GM23338 (cell line): Measurements from ENCODE around the gene MTPN.

Source experiments
- EZH2 ChIP-seq: fragments of 200-600 bp; sonication (generic); IDR thresholded peaks from one replicate; pipeline ENCODE4 v1.8.0; 2017; ENCODE audit warnings: antibody characterized with exemption, mild to moderate bottlenecking, low read depth; ENCODE audit not compliant: unreplicated experiment
- EZH2phosphoT487 ChIP-seq: fragments of 200-600 bp; sonication (generic); IDR thresholded peaks from one replicate; pipeline ENCODE4 v1.8.1; 2018; ENCODE audit warnings: antibody characterized with exemption; ENCODE audit not compliant: unreplicated experiment
- JUNB ChIP-seq: IDR thresholded peaks from one replicate; pipeline ENCODE4 v1.6.1; 2016; ENCODE audit warnings: antibody characterized with exemption; ENCODE audit not compliant: unreplicated experiment
- POLR2AphosphoS5 ChIP-seq: IDR thresholded peaks from 2 replicates; pipeline ENCODE4 v1.6.1; 2016; ENCODE audit warnings: antibody characterized with exemption, low read depth
- ZNF331 ChIP-seq: fragments of 250-450 bp; sonication (Bioruptor Pico); IDR thresholded peaks from 2 replicates; pipeline ENCODE4 v1.5.0; 2020; ENCODE audit warnings: low read depth, mild to moderate bottlenecking, moderate library complexity
- TF ChIP-seq, protein P1 (sequence below), 2 experiments: fragments of 200-600 bp in 1 of 2; sonication (generic) in 1 of 2; conservative IDR thresholded peaks; 2 replicates each; pipeline versions ENCODE4 v1.5.1 to v1.6.1; 2016 to 2017; ENCODE audit warnings: antibody characterized with exemption in 2 of 2, low read depth in 2 of 2, mild to moderate bottlenecking in 2 of 2, moderate library complexity in 1 of 2
- TF ChIP-seq, protein P2 (sequence below): IDR thresholded peaks from 2 replicates; pipeline ENCODE4 v1.6.1; 2016; ENCODE audit warnings: antibody characterized with exemption
- TF ChIP-seq, protein P3 (sequence below): IDR thresholded peaks from one replicate; pipeline ENCODE4 v1.6.1; 2018; ENCODE audit warnings: antibody characterized with exemption; ENCODE audit not compliant: unreplicated experiment
- TF ChIP-seq, protein P4 (sequence below): fragments of 250-450 bp; sonication (Bioruptor Pico); IDR thresholded peaks from 2 replicates; pipeline ENCODE4 v1.5.0; 2020; ENCODE audit warnings: mild to moderate bottlenecking, moderate library complexity

GRCh38 chr7:135914346-135914745 is 62.8 kb downstream of the MTPN start:
- TF ChIP-seq POLR2AphosphoS5 (no peak), EZH2 (no peak), EZH2phosphoT487 (no peak), JUNB (no peak), ZNF331 (CRISPR knock-in tag) (no peak)
- TF ChIP-seq, protein P1, sequence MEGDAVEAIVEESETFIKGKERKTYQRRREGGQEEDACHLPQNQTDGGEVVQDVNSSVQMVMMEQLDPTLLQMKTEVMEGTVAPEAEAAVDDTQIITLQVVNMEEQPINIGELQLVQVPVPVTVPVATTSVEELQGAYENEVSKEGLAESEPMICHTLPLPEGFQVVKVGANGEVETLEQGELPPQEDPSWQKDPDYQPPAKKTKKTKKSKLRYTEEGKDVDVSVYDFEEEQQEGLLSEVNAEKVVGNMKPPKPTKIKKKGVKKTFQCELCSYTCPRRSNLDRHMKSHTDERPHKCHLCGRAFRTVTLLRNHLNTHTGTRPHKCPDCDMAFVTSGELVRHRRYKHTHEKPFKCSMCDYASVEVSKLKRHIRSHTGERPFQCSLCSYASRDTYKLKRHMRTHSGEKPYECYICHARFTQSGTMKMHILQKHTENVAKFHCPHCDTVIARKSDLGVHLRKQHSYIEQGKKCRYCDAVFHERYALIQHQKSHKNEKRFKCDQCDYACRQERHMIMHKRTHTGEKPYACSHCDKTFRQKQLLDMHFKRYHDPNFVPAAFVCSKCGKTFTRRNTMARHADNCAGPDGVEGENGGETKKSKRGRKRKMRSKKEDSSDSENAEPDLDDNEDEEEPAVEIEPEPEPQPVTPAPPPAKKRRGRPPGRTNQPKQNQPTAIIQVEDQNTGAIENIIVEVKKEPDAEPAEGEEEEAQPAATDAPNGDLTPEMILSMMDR (conservative IDR thresholded peaks at IDR 0.05; ENCODE audit: low read depth in 2 of 2), result no peak
- TF ChIP-seq, protein P2, sequence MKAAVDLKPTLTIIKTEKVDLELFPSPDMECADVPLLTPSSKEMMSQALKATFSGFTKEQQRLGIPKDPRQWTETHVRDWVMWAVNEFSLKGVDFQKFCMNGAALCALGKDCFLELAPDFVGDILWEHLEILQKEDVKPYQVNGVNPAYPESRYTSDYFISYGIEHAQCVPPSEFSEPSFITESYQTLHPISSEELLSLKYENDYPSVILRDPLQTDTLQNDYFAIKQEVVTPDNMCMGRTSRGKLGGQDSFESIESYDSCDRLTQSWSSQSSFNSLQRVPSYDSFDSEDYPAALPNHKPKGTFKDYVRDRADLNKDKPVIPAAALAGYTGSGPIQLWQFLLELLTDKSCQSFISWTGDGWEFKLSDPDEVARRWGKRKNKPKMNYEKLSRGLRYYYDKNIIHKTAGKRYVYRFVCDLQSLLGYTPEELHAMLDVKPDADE, result no peak
- TF ChIP-seq, protein P3, sequence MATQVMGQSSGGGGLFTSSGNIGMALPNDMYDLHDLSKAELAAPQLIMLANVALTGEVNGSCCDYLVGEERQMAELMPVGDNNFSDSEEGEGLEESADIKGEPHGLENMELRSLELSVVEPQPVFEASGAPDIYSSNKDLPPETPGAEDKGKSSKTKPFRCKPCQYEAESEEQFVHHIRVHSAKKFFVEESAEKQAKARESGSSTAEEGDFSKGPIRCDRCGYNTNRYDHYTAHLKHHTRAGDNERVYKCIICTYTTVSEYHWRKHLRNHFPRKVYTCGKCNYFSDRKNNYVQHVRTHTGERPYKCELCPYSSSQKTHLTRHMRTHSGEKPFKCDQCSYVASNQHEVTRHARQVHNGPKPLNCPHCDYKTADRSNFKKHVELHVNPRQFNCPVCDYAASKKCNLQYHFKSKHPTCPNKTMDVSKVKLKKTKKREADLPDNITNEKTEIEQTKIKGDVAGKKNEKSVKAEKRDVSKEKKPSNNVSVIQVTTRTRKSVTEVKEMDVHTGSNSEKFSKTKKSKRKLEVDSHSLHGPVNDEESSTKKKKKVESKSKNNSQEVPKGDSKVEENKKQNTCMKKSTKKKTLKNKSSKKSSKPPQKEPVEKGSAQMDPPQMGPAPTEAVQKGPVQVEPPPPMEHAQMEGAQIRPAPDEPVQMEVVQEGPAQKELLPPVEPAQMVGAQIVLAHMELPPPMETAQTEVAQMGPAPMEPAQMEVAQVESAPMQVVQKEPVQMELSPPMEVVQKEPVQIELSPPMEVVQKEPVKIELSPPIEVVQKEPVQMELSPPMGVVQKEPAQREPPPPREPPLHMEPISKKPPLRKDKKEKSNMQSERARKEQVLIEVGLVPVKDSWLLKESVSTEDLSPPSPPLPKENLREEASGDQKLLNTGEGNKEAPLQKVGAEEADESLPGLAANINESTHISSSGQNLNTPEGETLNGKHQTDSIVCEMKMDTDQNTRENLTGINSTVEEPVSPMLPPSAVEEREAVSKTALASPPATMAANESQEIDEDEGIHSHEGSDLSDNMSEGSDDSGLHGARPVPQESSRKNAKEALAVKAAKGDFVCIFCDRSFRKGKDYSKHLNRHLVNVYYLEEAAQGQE, result no peak
- TF ChIP-seq, protein P4, sequence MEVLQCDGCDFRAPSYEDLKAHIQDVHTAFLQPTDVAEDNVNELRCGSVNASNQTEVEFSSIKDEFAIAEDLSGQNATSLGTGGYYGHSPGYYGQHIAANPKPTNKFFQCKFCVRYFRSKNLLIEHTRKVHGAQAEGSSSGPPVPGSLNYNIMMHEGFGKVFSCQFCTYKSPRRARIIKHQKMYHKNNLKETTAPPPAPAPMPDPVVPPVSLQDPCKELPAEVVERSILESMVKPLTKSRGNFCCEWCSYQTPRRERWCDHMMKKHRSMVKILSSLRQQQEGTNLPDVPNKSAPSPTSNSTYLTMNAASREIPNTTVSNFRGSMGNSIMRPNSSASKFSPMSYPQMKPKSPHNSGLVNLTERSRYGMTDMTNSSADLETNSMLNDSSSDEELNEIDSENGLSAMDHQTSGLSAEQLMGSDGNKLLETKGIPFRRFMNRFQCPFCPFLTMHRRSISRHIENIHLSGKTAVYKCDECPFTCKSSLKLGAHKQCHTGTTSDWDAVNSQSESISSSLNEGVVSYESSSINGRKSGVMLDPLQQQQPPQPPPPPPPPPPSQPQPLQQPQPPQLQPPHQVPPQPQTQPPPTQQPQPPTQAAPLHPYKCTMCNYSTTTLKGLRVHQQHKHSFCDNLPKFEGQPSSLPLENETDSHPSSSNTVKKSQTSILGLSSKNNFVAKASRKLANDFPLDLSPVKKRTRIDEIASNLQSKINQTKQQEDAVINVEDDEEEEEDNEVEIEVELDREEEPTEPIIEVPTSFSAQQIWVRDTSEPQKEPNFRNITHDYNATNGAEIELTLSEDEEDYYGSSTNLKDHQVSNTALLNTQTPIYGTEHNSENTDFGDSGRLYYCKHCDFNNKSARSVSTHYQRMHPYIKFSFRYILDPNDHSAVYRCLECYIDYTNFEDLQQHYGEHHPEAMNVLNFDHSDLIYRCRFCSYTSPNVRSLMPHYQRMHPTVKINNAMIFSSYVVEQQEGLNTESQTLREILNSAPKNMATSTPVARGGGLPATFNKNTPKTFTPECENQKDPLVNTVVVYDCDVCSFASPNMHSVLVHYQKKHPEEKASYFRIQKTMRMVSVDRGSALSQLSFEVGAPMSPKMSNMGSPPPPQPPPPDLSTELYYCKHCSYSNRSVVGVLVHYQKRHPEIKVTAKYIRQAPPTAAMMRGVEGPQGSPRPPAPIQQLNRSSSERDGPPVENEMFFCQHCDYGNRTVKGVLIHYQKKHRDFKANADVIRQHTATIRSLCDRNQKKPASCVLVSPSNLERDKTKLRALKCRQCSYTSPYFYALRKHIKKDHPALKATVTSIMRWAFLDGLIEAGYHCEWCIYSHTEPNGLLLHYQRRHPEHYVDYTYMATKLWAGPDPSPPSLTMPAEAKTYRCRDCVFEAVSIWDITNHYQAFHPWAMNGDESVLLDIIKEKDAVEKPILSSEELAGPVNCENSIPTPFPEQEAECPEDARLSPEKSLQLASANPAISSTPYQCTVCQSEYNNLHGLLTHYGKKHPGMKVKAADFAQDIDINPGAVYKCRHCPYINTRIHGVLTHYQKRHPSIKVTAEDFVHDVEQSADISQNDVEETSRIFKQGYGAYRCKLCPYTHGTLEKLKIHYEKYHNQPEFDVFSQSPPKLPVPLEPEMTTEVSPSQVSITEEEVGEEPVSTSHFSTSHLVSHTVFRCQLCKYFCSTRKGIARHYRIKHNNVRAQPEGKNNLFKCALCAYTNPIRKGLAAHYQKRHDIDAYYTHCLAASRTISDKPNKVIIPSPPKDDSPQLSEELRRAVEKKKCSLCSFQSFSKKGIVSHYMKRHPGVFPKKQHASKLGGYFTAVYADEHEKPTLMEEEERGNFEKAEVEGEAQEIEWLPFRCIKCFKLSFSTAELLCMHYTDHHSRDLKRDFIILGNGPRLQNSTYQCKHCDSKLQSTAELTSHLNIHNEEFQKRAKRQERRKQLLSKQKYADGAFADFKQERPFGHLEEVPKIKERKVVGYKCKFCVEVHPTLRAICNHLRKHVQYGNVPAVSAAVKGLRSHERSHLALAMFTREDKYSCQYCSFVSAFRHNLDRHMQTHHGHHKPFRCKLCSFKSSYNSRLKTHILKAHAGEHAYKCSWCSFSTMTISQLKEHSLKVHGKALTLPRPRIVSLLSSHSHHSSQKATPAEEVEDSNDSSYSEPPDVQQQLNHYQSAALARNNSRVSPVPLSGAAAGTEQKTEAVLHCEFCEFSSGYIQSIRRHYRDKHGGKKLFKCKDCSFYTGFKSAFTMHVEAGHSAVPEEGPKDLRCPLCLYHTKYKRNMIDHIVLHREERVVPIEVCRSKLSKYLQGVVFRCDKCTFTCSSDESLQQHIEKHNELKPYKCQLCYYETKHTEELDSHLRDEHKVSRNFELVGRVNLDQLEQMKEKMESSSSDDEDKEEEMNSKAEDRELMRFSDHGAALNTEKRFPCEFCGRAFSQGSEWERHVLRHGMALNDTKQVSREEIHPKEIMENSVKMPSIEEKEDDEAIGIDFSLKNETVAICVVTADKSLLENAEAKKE (CRISPR knock-in tag), result no peak
